ENCODE results near the gene S1PR5.

S1PR5 gene

DNA sequence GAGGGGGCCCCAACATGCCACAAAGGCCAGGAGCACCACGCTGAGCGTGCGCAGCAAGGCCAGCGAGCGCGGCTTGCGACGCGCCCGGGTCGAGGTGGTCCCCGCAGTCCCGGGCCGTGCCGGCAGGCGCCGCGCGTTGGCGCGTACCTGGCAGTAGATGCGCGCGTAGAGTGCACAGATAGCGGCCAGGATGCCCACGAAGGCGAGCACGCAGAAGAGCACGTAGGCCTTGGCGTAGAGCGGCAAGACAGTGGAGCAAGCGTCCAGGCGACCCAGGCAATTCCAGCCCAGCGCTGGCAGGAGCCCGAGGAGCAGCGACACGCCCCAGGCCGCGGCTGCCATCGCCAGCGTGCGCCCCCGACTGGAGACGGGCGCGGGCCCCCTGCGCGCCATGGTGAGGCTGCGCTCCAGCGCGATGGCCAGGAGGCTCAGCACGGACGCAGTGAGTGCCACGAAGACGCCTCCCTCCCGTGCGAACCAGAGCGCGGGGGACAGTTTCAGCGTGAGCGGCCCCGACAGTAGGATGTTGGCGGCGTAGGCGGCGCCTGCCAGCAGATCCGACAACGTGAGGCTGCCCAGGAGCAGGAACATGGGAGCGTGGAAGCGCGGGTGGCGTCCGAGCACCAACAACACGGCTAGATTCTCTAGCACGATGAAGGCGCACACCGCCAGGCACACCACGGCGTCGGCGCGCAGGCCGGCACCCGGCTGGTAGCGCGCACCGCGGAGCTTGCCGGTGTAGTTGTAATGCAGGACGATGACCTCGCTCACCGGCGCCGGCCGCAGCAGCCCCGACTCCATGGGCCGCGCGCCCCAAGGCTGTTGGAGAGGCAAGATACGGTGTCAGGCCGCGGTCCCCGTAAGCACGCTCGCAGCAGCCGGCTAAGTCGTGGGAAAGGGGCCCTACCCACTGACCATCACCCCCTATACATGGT lies 2.8 kb downstream of the S1PR5 start:
- WGBS, 2 experiments (ENCODE audit: insufficient coverage in 2 of 2) = 12% methylated on average over 73 to 99 of the region's 107 CpGs
- H3K4me3 ChIP-seq (ENCODE audit: extremely low read depth, insufficient read depth, low read length, poor library complexity, severe bottlenecking) = peak overlapping the region; percentile 16
- H3K9me3 ChIP-seq (ENCODE audit: control insufficient read depth, low read length) = no peaks in the 10 kb centered on the region

DNA sequence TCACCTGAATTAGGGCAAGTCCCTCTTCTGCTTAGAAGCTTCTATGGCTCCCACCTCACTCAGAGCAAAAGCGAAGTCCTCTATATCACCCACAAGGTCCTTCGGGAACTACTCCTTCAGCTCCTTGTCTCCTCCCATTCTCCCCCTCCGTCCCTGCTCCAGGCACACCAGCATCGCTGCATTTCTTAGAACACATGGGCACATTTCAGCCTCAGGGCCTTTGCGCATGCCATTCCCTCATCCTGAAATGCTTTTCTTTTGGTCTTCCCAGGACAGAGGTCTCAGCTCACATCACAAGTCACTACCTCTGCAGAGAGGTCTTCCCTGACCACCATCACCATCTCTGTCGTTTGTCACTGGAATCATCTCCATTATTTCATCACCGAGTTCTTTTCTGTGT lies 4.0 kb downstream of the S1PR5 start:
- H3K4me3 ChIP-seq (ENCODE audit: extremely low read depth, insufficient read depth, low read length, poor library complexity, severe bottlenecking) = no peak overlapping the region
- H3K27ac ChIP-seq (ENCODE audit: low read depth, low read length, severe bottlenecking) = no peak overlapping the region
- WGBS, 2 experiments (ENCODE audit: insufficient coverage in 2 of 2) = 81 to 88% methylated on average over 7 of the region's 7 CpGs
- H3K36me3 ChIP-seq (ENCODE audit: control insufficient read depth, insufficient read depth, low read length) = peaks cover 3% of the 10 kb centered on the region
- no peaks in the 10 kb centered on the region for H3K9me3 ChIP-seq (ENCODE audit: control insufficient read depth, low read length)
- H3K4me1 ChIP-seq (ENCODE audit: control insufficient read depth, insufficient read depth, low read length, poor library complexity, severe bottlenecking) = peaks cover 7% of the 10 kb centered on the region

More for the DNA sequence above, 2.8 kb downstream of the S1PR5 start:
- peaks cover 3% of the 10 kb centered on the region for H3K36me3 ChIP-seq (ENCODE audit: control insufficient read depth, insufficient read depth, low read length)
- H3K4me1 ChIP-seq (ENCODE audit: control insufficient read depth, insufficient read depth, low read length, poor library complexity, severe bottlenecking) = peaks cover 7% of the 10 kb centered on the region
- no peak overlapping the region for H3K27ac ChIP-seq (ENCODE audit: low read depth, low read length, severe bottlenecking)

DNA sequence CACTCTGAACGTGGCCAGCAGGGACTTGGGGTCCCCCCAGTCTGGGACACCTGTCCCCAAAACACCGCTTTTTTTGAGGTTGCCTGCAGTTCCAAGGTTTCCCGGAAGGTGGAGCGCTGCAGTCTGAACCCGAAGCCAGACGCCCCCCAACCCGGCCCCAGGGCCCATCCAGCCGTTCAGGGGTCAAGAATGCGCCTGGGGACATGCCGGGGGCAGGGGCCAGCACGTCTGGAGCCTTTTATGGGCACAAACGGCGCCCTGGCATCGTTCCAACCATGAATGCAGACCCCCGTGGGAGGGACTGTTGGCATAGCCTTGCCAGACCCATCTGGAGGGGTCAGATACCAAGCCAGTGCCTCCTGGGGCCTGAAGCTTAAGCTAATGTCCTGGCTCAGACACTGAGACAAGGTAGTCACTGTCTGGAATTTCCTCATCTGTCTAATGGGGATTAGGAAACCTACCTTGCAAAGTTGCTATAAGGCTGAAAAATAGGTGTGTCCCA lies 6.9 kb downstream of the S1PR5 start:
- WGBS, 2 experiments (ENCODE audit: insufficient coverage in 2 of 2) = 14 to 23% methylated on average over 15 of the region's 15 CpGs
- Histone ChIP-seq H3K9me3 (ENCODE audit: control insufficient read depth, low read length) (no peaks in the 10 kb centered on the region), H3K36me3 (ENCODE audit: control insufficient read depth, insufficient read depth, low read length) (peaks cover 3% of the 10 kb centered on the region), H3K4me1 (ENCODE audit: control insufficient read depth, insufficient read depth, low read length, poor library complexity, severe bottlenecking) (no peaks in the 10 kb centered on the region), H3K27ac (ENCODE audit: low read depth, low read length, severe bottlenecking) (no peak overlapping the region), H3K4me3 (ENCODE audit: extremely low read depth, insufficient read depth, low read length, poor library complexity, severe bottlenecking) (no peak overlapping the region)

DNA sequence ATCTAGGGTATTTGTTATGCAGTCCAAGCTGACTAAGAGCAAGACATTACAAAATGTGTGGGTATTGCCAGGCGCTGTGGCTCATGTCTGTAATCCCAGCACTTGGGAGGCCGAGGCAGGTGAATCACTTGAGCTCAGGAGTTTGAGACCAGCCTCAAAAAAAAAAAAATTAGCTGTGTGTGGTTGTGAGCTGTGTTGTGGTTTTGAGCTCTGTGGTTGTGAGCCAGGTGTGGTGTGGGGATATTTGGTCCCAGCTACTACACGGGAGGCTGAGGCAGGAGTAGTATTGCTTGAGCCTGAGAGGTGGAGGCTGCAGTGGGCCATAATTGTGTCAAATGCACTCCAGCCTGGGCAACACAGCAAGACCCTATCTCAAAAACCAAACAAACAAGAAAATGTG lies 8.5 kb downstream of the S1PR5 start:
- Histone ChIP-seq H3K4me1 (ENCODE audit: control insufficient read depth, insufficient read depth, low read length, poor library complexity, severe bottlenecking) (no peaks in the 10 kb centered on the region), H3K36me3 (ENCODE audit: control insufficient read depth, insufficient read depth, low read length) (peaks cover 3% of the 10 kb centered on the region), H3K9me3 (ENCODE audit: control insufficient read depth, low read length) (no peaks in the 10 kb centered on the region), H3K4me3 (ENCODE audit: extremely low read depth, insufficient read depth, low read length, poor library complexity, severe bottlenecking) (no peak overlapping the region), H3K27ac (ENCODE audit: low read depth, low read length, severe bottlenecking) (no peak overlapping the region)
- WGBS, 2 experiments (ENCODE audit: insufficient coverage in 2 of 2) = 81 to 100% methylated on average over 2 to 3 of the region's 3 CpGs

DNA sequence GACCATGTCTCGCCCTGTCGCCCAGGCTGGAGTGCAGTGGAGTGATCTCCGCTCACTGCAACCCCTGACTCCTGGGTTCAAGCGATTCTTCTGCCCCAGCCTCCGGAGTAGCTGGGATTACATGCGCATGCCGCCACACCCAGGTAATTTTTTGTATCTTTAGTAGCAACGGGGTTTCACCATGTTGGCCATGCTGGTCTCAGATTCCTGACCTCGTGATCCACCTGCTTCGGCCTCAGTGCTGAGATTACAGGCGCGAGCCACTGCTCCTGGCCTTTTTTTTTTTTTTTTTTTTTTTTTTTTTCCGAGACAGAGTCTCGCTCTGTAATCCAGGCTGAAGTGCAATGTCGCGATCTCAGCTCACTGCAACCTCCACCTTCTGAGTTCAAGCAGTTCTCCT lies 9.2 kb downstream of the S1PR5 start:
- WGBS, 2 experiments (ENCODE audit: insufficient coverage in 2 of 2) = 91 to 93% methylated on average over 14 to 15 of the region's 16 CpGs
- Histone ChIP-seq H3K9me3 (ENCODE audit: control insufficient read depth, low read length) (no peaks in the 10 kb centered on the region), H3K36me3 (ENCODE audit: control insufficient read depth, insufficient read depth, low read length) (peaks cover 2% of the 10 kb centered on the region), H3K4me1 (ENCODE audit: control insufficient read depth, insufficient read depth, low read length, poor library complexity, severe bottlenecking) (no peaks in the 10 kb centered on the region), H3K4me3 (ENCODE audit: extremely low read depth, insufficient read depth, low read length, poor library complexity, severe bottlenecking) (no peak overlapping the region), H3K27ac (ENCODE audit: low read depth, low read length, severe bottlenecking) (no peak overlapping the region)

DNA sequence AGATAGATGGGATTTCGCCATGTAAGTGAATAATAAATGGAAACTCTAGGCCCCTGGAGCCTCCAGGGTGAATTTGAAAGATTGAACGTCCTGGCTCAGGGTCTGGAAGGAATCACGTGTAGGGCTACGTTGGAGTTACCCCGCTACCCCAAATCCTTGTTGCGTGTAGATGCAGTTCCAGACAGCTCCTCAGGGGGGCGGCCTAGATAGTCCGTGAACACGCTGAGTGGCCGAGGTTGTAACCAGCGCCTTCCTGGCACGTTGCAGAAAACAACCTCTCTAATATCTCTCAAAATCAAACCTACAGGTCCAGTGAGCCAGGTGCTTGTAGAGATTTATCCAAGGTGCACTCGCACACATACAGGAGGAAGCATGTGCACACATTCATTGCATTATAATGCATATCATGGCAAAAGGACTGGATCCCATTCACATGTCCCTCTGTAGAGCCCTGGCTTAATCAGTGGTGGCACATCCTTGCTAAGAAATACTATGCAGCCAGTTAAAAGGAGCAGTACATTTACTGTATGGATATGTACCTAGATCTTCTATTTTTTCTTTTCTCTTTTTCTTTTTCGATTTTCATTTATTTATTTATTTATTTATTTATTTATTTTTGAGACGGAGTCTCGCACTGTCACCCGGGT lies 11.5 kb downstream of the S1PR5 start:
- peaks cover 3% of the 10 kb centered on the region for H3K36me3 ChIP-seq (ENCODE audit: control insufficient read depth, insufficient read depth, low read length)
- H3K4me3 ChIP-seq (ENCODE audit: extremely low read depth, insufficient read depth, low read length, poor library complexity, severe bottlenecking) = no peak overlapping the region
- 20 to 22% methylated on average over 13 to 14 of the region's 17 CpGs for WGBS, 2 experiments (ENCODE audit: insufficient coverage in 2 of 2)
- H3K9me3 ChIP-seq (ENCODE audit: control insufficient read depth, low read length) = no peaks in the 10 kb centered on the region
- H3K27ac ChIP-seq (ENCODE audit: low read depth, low read length, severe bottlenecking) = no peak overlapping the region
- H3K4me1 ChIP-seq (ENCODE audit: control insufficient read depth, insufficient read depth, low read length, poor library complexity, severe bottlenecking) = no peaks in the 10 kb centered on the region

DNA sequence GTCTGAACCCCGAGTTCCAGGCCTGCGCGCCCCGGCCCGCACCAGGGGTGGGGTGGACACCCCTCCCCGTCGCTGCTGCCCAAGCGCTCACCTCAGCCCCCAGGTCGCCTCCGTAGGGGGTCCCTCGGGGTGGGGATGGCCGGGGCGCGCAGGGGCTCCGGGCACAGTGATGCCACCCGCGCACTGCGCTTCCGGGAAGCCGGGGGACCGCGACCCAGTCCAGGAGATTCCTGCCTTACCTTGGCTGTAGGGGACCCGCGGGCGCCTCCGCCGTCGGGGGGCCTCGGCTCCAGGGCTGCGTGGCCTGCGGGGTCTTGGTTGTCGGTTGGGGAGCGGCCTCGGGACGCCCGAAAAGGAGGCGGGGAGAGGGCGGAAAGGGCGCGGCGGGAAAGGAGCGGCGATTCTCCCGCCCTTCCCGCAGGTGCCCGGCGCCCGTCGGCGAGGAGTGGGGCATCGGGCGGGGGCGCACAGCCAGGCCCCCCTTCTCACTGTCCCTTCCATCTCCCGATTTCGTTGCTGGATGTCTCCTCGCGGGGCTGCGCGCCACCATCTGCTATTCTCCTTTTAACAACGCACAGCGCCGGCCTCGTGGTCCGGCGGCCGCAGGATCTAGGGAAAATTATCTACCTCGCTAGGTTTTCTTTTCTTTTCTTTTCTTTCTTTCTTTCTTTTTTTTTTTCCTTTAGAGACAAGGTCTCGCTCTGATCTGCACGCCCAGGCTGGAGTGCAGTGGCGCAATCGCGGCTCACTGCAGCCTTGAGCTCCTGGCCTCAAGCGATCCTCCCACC lies 14.1 kb downstream of the S1PR5 start, which contains the start of gene KEAP1:
KEAP1 (minus strand) TSS at position 355 of the 788 bp plus-strand sequence. CDS start 3,323 bp downstream, outside the sequence.
- peak within 1 kb of the TSS; percentile 91 for H3K27ac ChIP-seq (ENCODE audit: low read depth, low read length, severe bottlenecking)

DNA sequence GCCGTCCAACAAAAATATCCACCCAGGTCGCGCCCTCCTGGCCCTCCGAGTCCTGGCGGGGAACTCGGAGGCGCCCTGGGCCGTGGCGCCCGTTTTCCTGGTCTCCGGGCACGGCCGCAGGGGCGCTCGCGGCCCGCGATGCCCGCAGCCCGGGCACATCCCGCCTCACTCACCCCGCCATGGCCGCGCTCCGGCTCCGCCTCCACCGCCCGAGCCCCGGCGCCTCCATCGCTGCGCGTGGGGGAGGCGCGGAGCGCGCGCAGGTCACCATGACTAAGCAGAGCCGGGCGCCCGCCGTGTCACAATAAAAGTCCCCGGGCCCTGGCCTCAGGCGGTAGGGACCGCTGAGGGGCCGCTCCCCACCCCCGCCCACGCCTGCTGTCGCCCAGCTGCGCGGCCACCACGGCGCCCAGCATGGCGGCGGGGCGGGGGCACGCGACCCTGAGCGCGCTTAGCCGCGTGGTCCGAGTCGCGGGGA lies 14.7 kb downstream of the S1PR5 start:
- Histone ChIP-seq H3K36me3 (ENCODE audit: control insufficient read depth, insufficient read depth, low read length) (peaks cover 30% of the 10 kb centered on the region), H3K27ac (ENCODE audit: low read depth, low read length, severe bottlenecking) (peak overlapping the region; percentile 91), H3K9me3 (ENCODE audit: control insufficient read depth, low read length) (no peaks in the 10 kb centered on the region), H3K4me1 (ENCODE audit: control insufficient read depth, insufficient read depth, low read length, poor library complexity, severe bottlenecking) (no peaks in the 10 kb centered on the region), H3K4me3 (ENCODE audit: extremely low read depth, insufficient read depth, low read length, poor library complexity, severe bottlenecking) (peak overlapping the region; percentile 67)
- WGBS, 2 experiments (ENCODE audit: insufficient coverage in 2 of 2) = 0% methylated on average over 44 to 52 of the region's 65 CpGs

More for the DNA sequence above, 14.1 kb downstream of the S1PR5 start, which contains the start of gene KEAP1:
- peaks cover 24% of the 10 kb centered on the region for H3K36me3 ChIP-seq (ENCODE audit: control insufficient read depth, insufficient read depth, low read length)
- no peaks in the 10 kb centered on the region for H3K9me3 ChIP-seq (ENCODE audit: control insufficient read depth, low read length)
- peak within 1 kb of the TSS; percentile 67 for H3K4me3 ChIP-seq (ENCODE audit: extremely low read depth, insufficient read depth, low read length, poor library complexity, severe bottlenecking)
- no peaks in the 10 kb centered on the region for H3K4me1 ChIP-seq (ENCODE audit: control insufficient read depth, insufficient read depth, low read length, poor library complexity, severe bottlenecking)
- WGBS, 2 experiments (ENCODE audit: insufficient coverage in 2 of 2) = 7 to 12% methylated on average over 51 to 55 of the region's 73 CpGs

DNA sequence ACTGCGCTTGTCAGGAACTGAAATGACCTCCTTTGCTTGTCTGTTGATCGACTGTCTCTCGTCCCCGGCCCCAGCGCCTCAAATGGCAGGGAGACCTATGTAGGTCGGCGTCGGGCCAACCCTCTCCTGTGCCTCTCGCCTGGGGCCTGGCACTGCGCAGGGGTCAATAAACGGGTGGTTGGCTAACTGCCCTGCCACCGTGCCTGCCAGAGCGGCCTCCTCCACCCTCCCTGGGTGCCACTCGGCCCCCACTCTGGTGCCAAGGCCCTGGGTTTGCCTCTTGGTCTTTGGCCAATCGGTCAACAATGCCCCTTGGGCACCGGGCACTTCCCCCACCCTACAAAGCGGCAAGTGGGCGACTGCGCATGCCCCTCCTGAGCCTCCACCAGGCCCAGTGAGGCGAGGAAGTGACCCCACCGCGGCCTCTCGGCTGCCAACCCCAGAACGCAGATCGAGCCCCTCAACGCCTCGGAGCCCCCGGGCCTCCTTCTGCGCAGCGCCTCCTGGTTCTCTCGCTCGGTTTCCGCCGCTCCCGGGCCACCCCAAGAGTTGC lies 15.2 kb downstream of the S1PR5 start:
- peaks cover 35% of the 10 kb centered on the region for H3K36me3 ChIP-seq (ENCODE audit: control insufficient read depth, insufficient read depth, low read length)
- WGBS, 2 experiments (ENCODE audit: insufficient coverage in 2 of 2) = 6 to 7% methylated on average over 28 to 35 of the region's 35 CpGs
- H3K4me3 ChIP-seq (ENCODE audit: extremely low read depth, insufficient read depth, low read length, poor library complexity, severe bottlenecking) = peak overlapping the region; percentile 67
- H3K4me1 ChIP-seq (ENCODE audit: control insufficient read depth, insufficient read depth, low read length, poor library complexity, severe bottlenecking) = no peaks in the 10 kb centered on the region
- peak overlapping the region; percentile 91 for H3K27ac ChIP-seq (ENCODE audit: low read depth, low read length, severe bottlenecking)
- H3K9me3 ChIP-seq (ENCODE audit: control insufficient read depth, low read length) = no peaks in the 10 kb centered on the region

DNA sequence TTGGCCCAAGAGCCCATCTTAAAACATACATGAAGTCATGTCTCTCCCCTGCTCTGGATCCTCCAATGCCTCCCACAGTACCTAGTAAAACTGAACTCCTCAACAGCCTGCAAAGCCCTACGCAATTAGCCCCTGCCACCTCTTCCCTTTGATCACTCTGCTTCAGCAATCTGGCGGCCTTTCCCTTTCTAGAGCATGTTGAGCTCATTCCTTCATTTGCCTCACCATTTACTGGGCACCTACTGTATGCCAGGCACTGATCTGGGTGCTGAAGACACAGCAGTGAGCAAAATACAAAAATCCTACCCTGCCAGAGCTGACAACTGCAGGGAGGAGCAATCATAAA lies 17.0 kb downstream of the S1PR5 start:
- Histone ChIP-seq H3K4me3 (ENCODE audit: extremely low read depth, insufficient read depth, low read length, poor library complexity, severe bottlenecking) (no peak overlapping the region), H3K36me3 (ENCODE audit: control insufficient read depth, insufficient read depth, low read length) (peaks cover 54% of the 10 kb centered on the region), H3K4me1 (ENCODE audit: control insufficient read depth, insufficient read depth, low read length, poor library complexity, severe bottlenecking) (no peaks in the 10 kb centered on the region), H3K27ac (ENCODE audit: low read depth, low read length, severe bottlenecking) (no peak overlapping the region), H3K9me3 (ENCODE audit: control insufficient read depth, low read length) (no peaks in the 10 kb centered on the region)
- 76 to 92% methylated on average over 2 of the region's 2 CpGs for WGBS, 2 experiments (ENCODE audit: insufficient coverage in 2 of 2)
